ENCODE data around the gene DYSF. TPM values are rescaled to one million over a fixed set of nuclear protein-coding genes. Genes with fewer than 3 reads are reported as not detected.
A peak's percentile ranks its signal among the peaks of the same experiment; 100 is the strongest.

Gene DYSF
- total and polyA plus RNA-seq, 2 donors (not counting 3 experiments of a cell fraction or from before 2014, with no cell fraction given): 50.9 to 152 TPM

DNA sequence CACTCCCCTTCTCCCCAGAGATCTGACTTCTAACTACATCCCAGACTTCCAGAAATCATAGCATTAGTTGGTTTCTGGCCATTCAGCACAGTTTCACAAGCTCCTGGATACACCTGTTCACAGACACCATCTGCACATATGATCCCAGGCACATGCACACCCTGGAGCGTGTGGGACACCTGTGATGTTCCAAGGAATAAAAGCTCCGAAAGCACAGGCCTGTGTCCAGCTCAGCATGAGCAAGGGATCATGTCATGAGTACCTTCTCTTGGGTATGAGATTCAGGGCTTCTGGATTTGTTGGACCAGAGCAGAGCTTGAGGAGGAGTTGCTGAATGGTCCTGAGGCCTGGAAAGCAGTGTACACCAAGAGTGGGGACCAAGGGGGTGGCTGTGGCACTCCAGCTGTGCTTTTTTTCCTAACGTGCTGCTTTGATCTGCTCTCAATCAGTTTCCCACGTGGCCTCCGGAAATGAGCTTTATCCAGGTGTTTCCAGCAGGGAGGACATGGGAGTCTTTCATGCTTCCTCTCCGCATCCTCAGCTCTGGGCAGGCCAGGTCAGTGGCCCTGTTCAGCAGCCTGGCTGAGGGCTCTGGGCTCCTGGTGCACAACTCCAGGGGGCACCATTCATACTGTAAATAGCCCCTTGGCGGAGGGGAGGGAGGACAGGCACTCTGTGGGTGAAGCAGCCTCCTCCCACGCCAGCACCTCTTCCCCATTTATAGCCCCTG is 1.8 kb downstream of the DYSF start:
- Histone ChIP-seq H3K9me1 (replicated peaks; ENCODE audit: control insufficient read depth, extremely low read depth, insufficient read depth, low read length) (no peaks in the 10 kb centered on the region), H4K20me1 (replicated peaks; ENCODE audit: control insufficient read depth, extremely low read depth, insufficient read depth, low read length) (no peaks in the 10 kb centered on the region), H3K9me3 (replicated peaks; ENCODE audit: control insufficient read depth, insufficient read depth, low read length) (no peaks in the 10 kb centered on the region), H2AFZ (ENCODE audit: low read depth, low read length) (no peak overlapping the region), H3K4me2 (ENCODE audit: insufficient read depth, low read length) (peak overlapping the region; percentile 12), H3K36me3 (ENCODE audit: control insufficient read depth in 2 of 2, extremely low read depth in 1 of 2, insufficient read depth in 2 of 2, low read length in 2 of 2) (no peaks in the 10 kb centered on the region), H3K79me2 (ENCODE audit: control insufficient read depth, insufficient read depth, low read length) (no peaks in the 10 kb centered on the region), H3K27me3 (ENCODE audit: control insufficient read depth in 2 of 2, insufficient read depth in 2 of 2, low read length in 2 of 2) (no peaks in the 10 kb centered on the region), H3K4me3 (replicated peaks in 1 of 3; ENCODE audit: insufficient read depth in 1 of 3, low read depth in 1 of 3, low read length in 3 of 3) (no peak overlapping the region), H3K27ac (ENCODE audit: insufficient read depth, low read depth, low read length) (peak overlapping the region; percentile 40), H3K4me1 (ENCODE audit: control insufficient read depth, extremely low read depth, insufficient read depth, low read length) (peaks cover 71% of the 10 kb centered on the region), H3K9ac (replicated peaks; ENCODE audit: extremely low read depth, insufficient read depth, low read length) (no peak overlapping the region)
- BruUV-seq (replicated peaks): no TSS peak
- FAIRE-seq (no peak), DNase-seq (ENCODE audit: low read depth, low spot score) (peak; percentile 42)
- dilution Hi-C loops (cut with MboI; ENCODE audit: extremely low pct_ligation_motif_present, low sequenced_read_pairs): no loop called here
- no peak for TF ChIP-seq JUN (IDR thresholded peaks at IDR 0.05; ENCODE audit: borderline replicate concordance, insufficient read depth, insufficient read length, low read depth)
- TF ChIP-seq EZH2 (IDR thresholded peaks at IDR 0.05; ENCODE audit: borderline replicate concordance, low read depth, low read length, severe bottlenecking): no peak
- TF ChIP-seq FOS (IDR thresholded peaks at IDR 0.05; ENCODE audit: borderline replicate concordance, insufficient read depth, low read length): no peak
- TF ChIP-seq, protein P1, sequence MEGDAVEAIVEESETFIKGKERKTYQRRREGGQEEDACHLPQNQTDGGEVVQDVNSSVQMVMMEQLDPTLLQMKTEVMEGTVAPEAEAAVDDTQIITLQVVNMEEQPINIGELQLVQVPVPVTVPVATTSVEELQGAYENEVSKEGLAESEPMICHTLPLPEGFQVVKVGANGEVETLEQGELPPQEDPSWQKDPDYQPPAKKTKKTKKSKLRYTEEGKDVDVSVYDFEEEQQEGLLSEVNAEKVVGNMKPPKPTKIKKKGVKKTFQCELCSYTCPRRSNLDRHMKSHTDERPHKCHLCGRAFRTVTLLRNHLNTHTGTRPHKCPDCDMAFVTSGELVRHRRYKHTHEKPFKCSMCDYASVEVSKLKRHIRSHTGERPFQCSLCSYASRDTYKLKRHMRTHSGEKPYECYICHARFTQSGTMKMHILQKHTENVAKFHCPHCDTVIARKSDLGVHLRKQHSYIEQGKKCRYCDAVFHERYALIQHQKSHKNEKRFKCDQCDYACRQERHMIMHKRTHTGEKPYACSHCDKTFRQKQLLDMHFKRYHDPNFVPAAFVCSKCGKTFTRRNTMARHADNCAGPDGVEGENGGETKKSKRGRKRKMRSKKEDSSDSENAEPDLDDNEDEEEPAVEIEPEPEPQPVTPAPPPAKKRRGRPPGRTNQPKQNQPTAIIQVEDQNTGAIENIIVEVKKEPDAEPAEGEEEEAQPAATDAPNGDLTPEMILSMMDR (IDR thresholded peaks at IDR 0.05; ENCODE audit: extremely low read depth in 1 of 2, insufficient read depth in 1 of 2, low read depth in 1 of 2, low read length in 2 of 2): peak; percentile 9 to 20
- TF ChIP-seq MYC (IDR thresholded peaks at IDR 0.05; ENCODE audit: low read depth, low read length): no peak
- ChIA-PET CTCF (interaction anchor here (1.0 to 19.5 kb wide), 12 partner anchors 9 to 156 kb away, joined by 3 to 670 read pairs (median 4); partner anchors contain the start of gene ZNF638), POLR2A (interaction anchor here (0.9 to 1.1 kb wide), 2 partner anchors 12 to 55 kb away, joined by 4 to 6 read pairs; no protein-coding TSS in a partner anchor)
- intact Hi-C loops (cut with micrococcal nuclease): loop anchor here (5.0 to 10.0 kb wide), 3 partner anchors 123 to 158 kb away; partner anchors contain the start of gene ZNF638

All from endothelial cell of umbilical vein (primary cell).